GM20000 (cell line): ENCODE measurements around the gene C4BPB.

Experiments
- DNase-seq: peaks from one replicate; pipeline ENCODE4 v3.0.0; 2012; ENCODE audit warnings: low spot score
- CTCF ChIP-seq: IDR thresholded peaks from 2 replicates; pipeline ENCODE4 v1.5.1; 2012; ENCODE audit warnings: mild to moderate bottlenecking, control low read depth; ENCODE audit errors: extremely low read depth, missing control alignments

Gene C4BPB

GRCh38 chr1:207077470-207078377 lies 10.9 kb upstream of the C4BPB start:
- TF ChIP-seq CTCF = peak; percentile 79

GRCh38 chr1:207078578-207079132 lies 10.0 kb upstream of the C4BPB start:
- TF ChIP-seq CTCF = no peak
- DNase-seq = no peak

More at GRCh38 chr1:207077470-207078377, 10.9 kb upstream of the C4BPB start:
- peak; percentile 64 for DNase-seq

GRCh38 chr1:207079706-207080241 lies 8.9 kb upstream of the C4BPB start:
- no peak for DNase-seq
- TF ChIP-seq CTCF = no peak

GRCh38 chr1:207081088-207081487 lies 7.6 kb upstream of the C4BPB start:
- TF ChIP-seq CTCF = no peak
- no peak for DNase-seq

- no peak for TF ChIP-seq CTCF
Measured at GRCh38 chr1:207081806-207082205, 6.9 kb upstream of the C4BPB start.

GRCh38 chr1:207084232-207084631 lies 4.4 kb upstream of the C4BPB start:
- no peak for TF ChIP-seq CTCF
- DNase-seq = no peak

More at GRCh38 chr1:207081806-207082205, 6.9 kb upstream of the C4BPB start:
- DNase-seq = no peak

- TF ChIP-seq CTCF = peak; percentile 33
- peak; percentile 68 for DNase-seq
Measured at GRCh38 chr1:207084701-207085180, 3.9 kb upstream of the C4BPB start.
